Right lobe of liver (tissue), 6 donors: ENCODE data around the gene IL21R. TPM values are rescaled to one million over a fixed set of nuclear protein-coding genes. Genes with fewer than 3 reads are reported as not detected.

Source experiments
- ATAC-seq, 4 donors: fragments of 200-7000 bp; cut with Tn5 transposase; one replicate each; pipeline ENCODE4 v1.9.1; 2020; ENCODE audit warnings: mild to moderate bottlenecking in 4 of 4, moderate library complexity in 4 of 4
- DNase-seq, 3 donors: peaks; one replicate each; pipeline ENCODE4 v3.0.0-alpha.2; 2020
- H3K27ac ChIP-seq, 3 donors: fragments of 200-600 bp; one replicate each; pipeline ENCODE4 v1.8.0; 2022
- H3K27me3 ChIP-seq, 2 donors: fragments of 200-600 bp; one replicate each; pipeline ENCODE4 v1.8.0; 2022
- H3K36me3 ChIP-seq, 4 donors: fragments of 200-600 bp; sonication (generic) in 1 of 4; one replicate each; pipeline versions ENCODE4 v1.5.1 to v1.8.0; 2017 to 2022; ENCODE audit warnings: control low read depth in 1 of 4
- H3K4me1 ChIP-seq, 4 donors: fragments of 200-600 bp; sonication (generic) in 1 of 4; one replicate each; pipeline versions ENCODE4 v1.5.1 to v1.8.0; 2017 to 2022; ENCODE audit warnings: control low read depth in 1 of 4
- H3K4me3 ChIP-seq, 3 donors: fragments of 200-600 bp; one replicate each; pipeline ENCODE4 v1.8.0; 2022
- H3K9me3 ChIP-seq, 4 donors: fragments of 200-600 bp; sonication (generic) in 1 of 4; one replicate each; pipeline versions ENCODE4 v1.5.1 to v1.8.0; 2017 to 2022; ENCODE audit warnings: control low read depth in 1 of 4
- CTCF ChIP-seq, 4 donors: fragments of 200-600 bp in 3 of 4; fragments of 450-650 bp in 1 of 4; IDR thresholded peaks; one replicate each; pipeline versions ENCODE4 v1.5.1 to v1.8.0; 2016 to 2022; ENCODE audit warnings: antibody characterized with exemption in 4 of 4, mild to moderate bottlenecking in 2 of 4
- POLR2A ChIP-seq: fragments of 450-650 bp; IDR thresholded peaks from one replicate; pipeline ENCODE4 v1.6.1; 2017; ENCODE audit warnings: antibody characterized with exemption, mild to moderate bottlenecking
- WGBS: methylation state at CpG from one replicate; pipeline ENCODE4 v1.1.6; 2018; ENCODE audit warnings: low coverage, low lambda C conversion rate; ENCODE audit not compliant: insufficient coverage; ENCODE audit errors: missing lambda C conversion rate; 5-methylcytosine and 5-hydroxymethylcytosine counted together
- intact Hi-C, 2 donors: fragments of 100-400 bp; cut with DNase I; formaldehyde crosslinking; loops; one replicate each; pipeline versions ENCODE4 v1.11.2 to v1.14.1; 2022
- total RNA-seq, 6 experiments: library from RNA; depleted of rRNA in 2 of 6; stranded (reverse); fragments of >200 nt in 2 of 6; fragmentation: NEBNext Ultra II Directional in 3 of 6; extraction: Animal tissue kit (Norgen Biotek cat#: 25700) in 3 of 6; gene quantifications; one replicate each; pipeline versions ENCODE4 v1.1.0 to v1.2.4, GENCODE V29; 2016 to 2023
- donor health status: DM: no; HTN: yes; CAD: no.
- donor health status: DM: no; HTN: no; CAD: no.
- donor health status: DM: no; HTN: no; CAD: no.
- donor health status: DM: no; HTN: yes; CAD: no.
- donor health status: DM: no; HTN: yes; CAD: no.

The IL21R gene
- total RNA-seq, 6 experiments from 2014 or later, result 0.09 to 1.3 (median 0.31) TPM

GRCh38 chr16:27363797-27364196 lies 38.2 kb upstream of the IL21R start:
- Histone ChIP-seq H3K4me1 (peaks cover 0 to 41% (median 22%) of the 10 kb centered on the region in 4 donors), H3K27ac (peak overlapping the region; percentile 51 to 86 (median 72)), H3K27me3 (no peaks in the 10 kb centered on the region), H3K9me3 (no peaks in the 10 kb centered on the region), H3K36me3 (peaks cover 12 to 28% (median 24%) of the 10 kb centered on the region in 4 donors), H3K4me3 (peak overlapping the region in 1 of 3 donors; percentile 21)
- peak; percentile 18 for TF ChIP-seq POLR2A
- no peak for TF ChIP-seq CTCF (IDR thresholded peaks at IDR 0.05)
- no CpG with 5 or more reads among the region's 9 CpGs for WGBS
- DNase-seq, result peak; percentile 90 to 99 (median 95)
- intact Hi-C loops, result loop anchor here (5.0 to 10.0 kb wide), 2 partner anchors 36 to 49 kb away; partner anchors contain the start of gene IL4R (in 1 of the 2)
- ATAC-seq, result peak; percentile 53 to 83 (median 80)

- Histone ChIP-seq H3K9me3 (no peaks in the 10 kb centered on the region), H3K4me3 (peak overlapping the region in 1 of 3 donors; percentile 11), H3K36me3 (peaks cover 6 to 25% (median 17%) of the 10 kb centered on the region in 4 donors), H3K4me1 (peaks cover 0 to 41% (median 22%) of the 10 kb centered on the region in 4 donors), H3K27me3 (no peaks in the 10 kb centered on the region), H3K27ac (peak overlapping the region; percentile 51 to 86 (median 72))
- WGBS, result 43% methylated on average over 4 of the region's 6 CpGs
- TF ChIP-seq POLR2A (peak; percentile 29), CTCF (IDR thresholded peaks at IDR 0.05) (no peak)
- DNase-seq (peak; percentile 64 to 87 (median 85)), ATAC-seq (peak; percentile 57 to 83 (median 78))
- intact Hi-C loops, result loop anchor here (5.0 to 10.0 kb wide), 3 partner anchors 37 to 132 kb away; partner anchors contain the start of gene IL4R (in 1 of the 2)
These were observed 37.4 kb upstream of the IL21R start for GRCh38 chr16:27364493-27365141.

- DNase-seq, result no peak
- peak in 2 of 4 donors; percentile 6 to 17 for ATAC-seq
- intact Hi-C loops, result loop anchor here (5.0 to 10.0 kb wide), 2 partner anchors 51 to 133 kb away; partner anchors contain the start of gene IL4R (in 1 of the 2)
These were observed 36.6 kb upstream of the IL21R start for GRCh38 chr16:27365142-27366089.

More at GRCh38 chr16:27365142-27366089, 36.6 kb upstream of the IL21R start:
- 70% methylated on average over 7 of the region's 7 CpGs for WGBS
- no peak for TF ChIP-seq POLR2A
- no peak for TF ChIP-seq CTCF (IDR thresholded peaks at IDR 0.05)
- Histone ChIP-seq H3K9me3 (no peaks in the 10 kb centered on the region), H3K4me1 (peaks cover 0 to 41% (median 22%) of the 10 kb centered on the region in 4 donors), H3K36me3 (peaks cover 6 to 24% (median 13%) of the 10 kb centered on the region in 4 donors), H3K27me3 (no peaks in the 10 kb centered on the region), H3K4me3 (no peak overlapping the region), H3K27ac (peak overlapping the region; percentile 3 to 86 (median 27))
